ENCODE measurements around the gene ERGIC2.

DNA sequence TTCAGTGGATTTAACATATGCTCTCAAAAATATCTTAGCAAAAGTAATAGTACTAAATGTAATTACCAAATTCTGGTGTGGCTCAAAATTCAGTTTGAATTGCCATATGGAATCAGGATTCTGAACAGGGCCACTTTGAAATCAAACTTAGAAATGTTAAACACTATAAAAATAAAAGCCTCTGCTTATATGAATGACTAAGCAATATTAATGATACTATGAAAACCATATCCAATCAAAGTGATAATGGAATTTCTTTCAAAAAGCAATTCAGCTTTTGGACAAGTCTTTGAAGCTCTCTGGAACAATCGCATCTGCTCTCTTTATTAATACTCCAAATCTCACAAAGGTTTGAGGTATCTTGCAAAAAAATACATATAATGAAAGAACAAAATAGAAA, 51.6 kb downstream of the ERGIC2 start:
- TF ChIP-seq, protein P1, sequence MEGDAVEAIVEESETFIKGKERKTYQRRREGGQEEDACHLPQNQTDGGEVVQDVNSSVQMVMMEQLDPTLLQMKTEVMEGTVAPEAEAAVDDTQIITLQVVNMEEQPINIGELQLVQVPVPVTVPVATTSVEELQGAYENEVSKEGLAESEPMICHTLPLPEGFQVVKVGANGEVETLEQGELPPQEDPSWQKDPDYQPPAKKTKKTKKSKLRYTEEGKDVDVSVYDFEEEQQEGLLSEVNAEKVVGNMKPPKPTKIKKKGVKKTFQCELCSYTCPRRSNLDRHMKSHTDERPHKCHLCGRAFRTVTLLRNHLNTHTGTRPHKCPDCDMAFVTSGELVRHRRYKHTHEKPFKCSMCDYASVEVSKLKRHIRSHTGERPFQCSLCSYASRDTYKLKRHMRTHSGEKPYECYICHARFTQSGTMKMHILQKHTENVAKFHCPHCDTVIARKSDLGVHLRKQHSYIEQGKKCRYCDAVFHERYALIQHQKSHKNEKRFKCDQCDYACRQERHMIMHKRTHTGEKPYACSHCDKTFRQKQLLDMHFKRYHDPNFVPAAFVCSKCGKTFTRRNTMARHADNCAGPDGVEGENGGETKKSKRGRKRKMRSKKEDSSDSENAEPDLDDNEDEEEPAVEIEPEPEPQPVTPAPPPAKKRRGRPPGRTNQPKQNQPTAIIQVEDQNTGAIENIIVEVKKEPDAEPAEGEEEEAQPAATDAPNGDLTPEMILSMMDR (IDR thresholded peaks at IDR 0.05), result no peak
- TF ChIP-seq POLR2AphosphoS5 (IDR thresholded peaks at IDR 0.05), result no peak
